ENCODE data around the gene ATXN7L1.

- no peak for TF ChIP-seq CTCF (IDR thresholded peaks at IDR 0.05)
- no peak for TF ChIP-seq EZH2 (IDR thresholded peaks at IDR 0.05; ENCODE audit: borderline replicate concordance, insufficient read depth, low read depth, low read length, poor library complexity, severe bottlenecking)
Observed at GRCh38 chr7:105788356-105788755, 88.0 kb downstream of the ATXN7L1 start.
